Fibroblast of peridontal ligament (primary cell): ENCODE results near the gene SRL.
"Not testable (repeated sequence)": the region's sequence is repeated elsewhere in the genome, so short reads cannot be mapped to it uniquely, and the experiment has no call there.

Experiments used
- DNase-seq: peaks from one replicate; pipeline ENCODE4 v3.0.0-alpha.2; 2010; ENCODE audit errors: extremely low read depth

Gene SRL

GRCh38 chr16:4166821-4167220 lies 75.1 kb downstream of the SRL start:
- DNase-seq = no peak

DNA sequence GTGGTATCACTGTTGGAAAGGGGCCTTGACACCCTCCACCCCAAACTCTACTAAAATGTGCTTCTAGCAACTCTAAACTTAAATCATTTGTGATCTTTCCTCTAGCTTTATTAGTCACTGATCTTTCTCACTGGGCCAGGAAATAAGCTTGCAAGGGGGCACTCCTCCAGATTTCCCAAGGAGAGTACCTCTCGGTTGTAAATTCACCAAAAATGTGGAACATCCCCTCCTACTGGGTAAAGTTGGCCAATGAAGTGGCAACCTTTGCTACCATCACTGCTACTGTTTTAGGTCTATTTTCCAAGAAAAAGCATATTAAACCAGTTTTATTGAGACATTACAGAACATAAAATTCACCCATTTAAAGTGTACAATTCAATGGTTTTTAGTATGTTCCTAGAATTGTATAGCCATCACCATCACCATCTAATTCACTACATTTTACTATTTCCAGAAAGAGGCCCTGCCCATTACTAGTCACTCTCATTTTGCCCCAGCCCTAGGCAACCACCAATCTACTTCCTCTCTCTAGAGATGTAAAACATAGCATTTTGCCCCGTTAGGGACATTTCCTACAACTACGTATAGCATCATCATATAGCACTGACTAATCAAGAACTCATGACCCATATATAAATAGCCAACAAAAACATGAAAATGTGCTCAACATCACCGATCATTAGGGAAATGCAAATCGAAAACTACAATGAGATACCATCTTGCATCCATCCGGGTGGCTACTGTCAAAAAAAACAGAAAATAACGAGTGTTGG lies 81.0 kb downstream of the SRL start:
- no peak for DNase-seq

GRCh38 chr16:4159726-4160125 lies 82.2 kb downstream of the SRL start:
- DNase-seq = no peak

- DNase-seq = no peak
Measured at GRCh38 chr16:4158143-4159093, 83.5 kb downstream of the SRL start.

- no peak for DNase-seq
Measured at GRCh38 chr16:4157376-4157825, 84.5 kb downstream of the SRL start.

GRCh38 chr16:4156503-4156902 lies 85.4 kb downstream of the SRL start:
- DNase-seq = not testable (repeated sequence)

GRCh38 chr16:4153364-4153763 lies 88.5 kb downstream of the SRL start:
- not testable (repeated sequence) for DNase-seq

DNA sequence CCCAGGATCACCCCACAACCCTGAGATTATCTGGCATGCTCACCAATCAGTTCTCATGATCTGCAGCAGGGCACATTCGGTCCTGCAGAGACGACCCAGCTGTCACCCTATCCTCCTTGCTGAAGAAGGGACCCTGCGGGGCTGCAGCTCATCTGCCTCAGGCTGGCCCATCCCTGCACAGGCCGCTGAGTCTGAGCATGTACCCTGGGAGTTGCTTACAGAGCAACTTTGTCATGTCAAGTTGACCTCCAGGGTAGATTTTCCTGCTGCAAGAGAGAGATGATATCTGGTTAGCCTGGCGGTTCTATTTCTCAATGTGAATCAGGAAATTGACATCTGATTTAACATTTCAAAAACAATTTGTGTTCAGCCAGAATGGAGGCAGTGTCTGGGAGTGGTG lies 89.6 kb downstream of the SRL start:
- DNase-seq = no peak

DNA sequence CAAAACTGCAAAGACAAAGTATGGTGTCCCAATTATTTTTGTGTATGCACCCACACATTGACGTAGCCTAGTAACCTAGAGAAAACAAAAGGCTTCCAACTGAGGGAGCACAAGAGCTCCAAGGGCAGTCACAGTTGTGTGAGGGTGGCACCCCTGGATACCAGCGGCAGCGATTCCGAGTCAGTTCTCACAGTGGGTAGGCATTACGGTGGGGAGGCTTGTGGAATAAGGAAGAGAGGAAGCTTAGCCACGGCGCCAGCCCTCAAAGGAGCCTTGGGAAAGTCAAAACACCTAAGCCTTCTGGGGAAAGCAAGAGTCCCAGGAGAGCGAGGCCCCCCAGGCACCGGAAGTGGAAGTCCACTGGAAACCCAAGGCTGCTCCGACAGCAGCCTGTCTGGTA lies 94.6 kb downstream of the SRL start:
- no peak for DNase-seq

- DNase-seq = no peak
Measured at GRCh38 chr16:4142268-4142667, 99.6 kb downstream of the SRL start.

DNA sequence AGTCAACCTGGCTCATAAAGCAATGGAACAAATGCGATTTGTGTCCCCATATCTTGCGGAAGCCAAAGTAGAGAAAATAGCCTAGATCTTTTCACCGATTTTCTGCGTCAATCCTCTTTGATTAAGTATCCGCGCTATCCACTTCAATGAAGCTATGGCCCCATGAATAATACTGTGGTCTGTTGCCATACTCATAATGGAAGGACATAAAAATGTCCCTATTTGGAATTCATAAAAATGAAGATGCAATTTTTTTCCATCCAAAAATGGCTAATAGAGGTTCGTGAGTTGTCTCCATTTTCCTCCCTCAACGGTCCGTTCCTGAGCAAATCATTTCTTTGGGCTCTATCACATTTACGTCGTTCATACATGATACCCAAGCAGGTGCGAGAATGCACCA lies 100.3 kb downstream of the SRL start:
- DNase-seq = no peak

GRCh38 chr16:4140652-4141051 lies 101.2 kb downstream of the SRL start:
- peak; percentile 72 for DNase-seq

GRCh38 chr16:4139968-4140367 lies 101.9 kb downstream of the SRL start:
- DNase-seq = no peak
